ENCODE results near the gene STK32A. TPM values are rescaled to one million over a fixed set of nuclear protein-coding genes. Genes with fewer than 3 reads are reported as not detected.

The STK32A gene
- total and polyA plus RNA-seq, 9 of the 15 experiments (the other 6 are each of a cell fraction or from before 2014, with no cell fraction given): not detected

DNA sequence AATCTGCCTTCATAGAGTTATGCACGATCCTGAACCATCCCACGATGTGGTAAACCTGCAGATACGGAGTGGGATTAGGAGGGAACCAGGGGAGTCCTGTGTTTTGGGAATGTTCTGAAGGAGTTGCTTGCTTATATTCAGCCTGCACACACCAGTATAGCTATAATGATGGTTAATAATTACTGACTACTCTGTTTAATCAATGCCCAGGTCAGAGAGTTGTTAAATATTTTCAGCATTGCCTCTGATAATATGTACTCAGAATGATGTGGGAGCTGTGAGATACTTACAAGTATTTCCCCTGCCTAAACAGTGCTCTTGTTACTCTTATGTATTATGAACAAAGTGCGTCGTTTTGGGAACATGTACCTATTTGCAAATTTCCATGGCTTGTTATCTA lies 34.8 kb upstream of the STK32A start:
- H3K4me1 ChIP-seq (replicated peaks in 1 of 2; ENCODE audit: control insufficient read depth in 2 of 2, insufficient read depth in 2 of 2, low read length in 2 of 2): no peaks in the 10 kb centered on the region
- ChIA-PET POLR2A (no interaction called here), CTCF (ENCODE audit: low intra/inter-chr PET ratio) (no interaction called here)
- H3K9me1 ChIP-seq (ENCODE audit: control insufficient read depth, insufficient read depth, low read length): no peaks in the 10 kb centered on the region
- 0% methylated on average over 5 of the region's 5 CpGs for WGBS (ENCODE audit: insufficient coverage, low coverage, missing lambda C conversion rate)
- H3K27me3 ChIP-seq (ENCODE audit: control insufficient read depth in 2 of 2, insufficient read depth in 2 of 2, low read length in 2 of 2): no peaks in the 10 kb centered on the region
- H3K9me3 ChIP-seq (replicated peaks; ENCODE audit: control insufficient read depth, insufficient read depth, low read depth, low read length): no peaks in the 10 kb centered on the region
- H3K79me2 ChIP-seq (ENCODE audit: control insufficient read depth, insufficient read depth, low read length): no peaks in the 10 kb centered on the region
- no peaks in the 10 kb centered on the region for H3K36me3 ChIP-seq (ENCODE audit: control insufficient read depth, insufficient read depth, low read length)
- H3K4me3 ChIP-seq: no peak overlapping the region
- no peak for TF ChIP-seq NBN (IDR thresholded peaks at IDR 0.05; ENCODE audit: low read depth)
- no peak for TF ChIP-seq SMAD3 (CRISPR knock-in tag; conservative IDR thresholded peaks at IDR 0.05)
- TF ChIP-seq, protein P1, sequence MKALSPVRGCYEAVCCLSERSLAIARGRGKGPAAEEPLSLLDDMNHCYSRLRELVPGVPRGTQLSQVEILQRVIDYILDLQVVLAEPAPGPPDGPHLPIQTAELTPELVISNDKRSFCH (CRISPR knock-in tag; IDR thresholded peaks at IDR 0.05): no peak
- TF ChIP-seq, protein P1 (tag; IDR thresholded peaks at IDR 0.05): no peak
- no peak for TF ChIP-seq SAFB2 (IDR thresholded peaks at IDR 0.05; ENCODE audit: borderline replicate concordance, low read depth, low read length, severe bottlenecking)
- no peak for TF ChIP-seq MBD2 (IDR thresholded peaks at IDR 0.05; ENCODE audit: borderline replicate concordance, low read depth)
- no peak for TF ChIP-seq CXXC5 (CRISPR knock-in tag; IDR thresholded peaks at IDR 0.05)
- H2AFZ ChIP-seq (ENCODE audit: low read depth, low read length): no peak overlapping the region
- intact Hi-C loops (cut with micrococcal nuclease) (no loop called here), in situ Hi-C loops (cut with MboI) (no loop called here)
- DNase-seq (ENCODE audit: extremely low read depth in 1 of 4, low spot score in 3 of 4) (no peak), ATAC-seq (no peak), FAIRE-seq (no peak)
- H3K27ac ChIP-seq (ENCODE audit: extremely low read depth, low read depth, low read length): no peak overlapping the region
- BruUV-seq (replicated peaks): no TSS peak
- no peak overlapping the region for H3K9ac ChIP-seq (ENCODE audit: insufficient read depth in 1 of 2, low read depth in 2 of 2, low read length in 2 of 2)
- no peaks in the 10 kb centered on the region for H4K20me1 ChIP-seq (replicated peaks; ENCODE audit: control insufficient read depth, insufficient read depth, low read length)
- H3K4me2 ChIP-seq (ENCODE audit: insufficient read depth, low read length): no peak overlapping the region

DNA sequence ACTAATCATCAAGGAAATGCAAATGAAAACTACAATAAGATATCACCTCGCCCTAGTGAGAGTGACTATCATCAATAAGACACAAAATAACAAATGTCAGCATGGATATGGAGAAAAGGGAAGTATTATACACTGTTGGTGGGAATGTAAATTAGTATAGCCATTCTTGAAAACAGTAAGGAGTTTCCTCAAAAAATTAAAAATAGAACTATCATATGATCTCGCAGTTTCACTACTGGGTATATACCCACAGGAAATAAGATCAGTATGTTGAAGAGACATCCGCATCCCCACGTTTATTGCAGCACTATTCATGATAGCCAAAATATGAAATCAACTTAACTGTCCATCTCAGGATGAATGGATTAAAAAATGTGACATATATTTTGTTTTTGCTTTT lies 31.6 kb upstream of the STK32A start:
- Histone ChIP-seq H3K27me3 (ENCODE audit: control insufficient read depth in 2 of 2, insufficient read depth in 2 of 2, low read length in 2 of 2) (no peaks in the 10 kb centered on the region), H3K9me3 (replicated peaks; ENCODE audit: control insufficient read depth, insufficient read depth, low read depth, low read length) (no peaks in the 10 kb centered on the region), H4K20me1 (replicated peaks; ENCODE audit: control insufficient read depth, insufficient read depth, low read length) (no peaks in the 10 kb centered on the region), H3K9me1 (ENCODE audit: control insufficient read depth, insufficient read depth, low read length) (no peaks in the 10 kb centered on the region), H3K4me3 (no peak overlapping the region), H2AFZ (ENCODE audit: low read depth, low read length) (no peak overlapping the region), H3K9ac (ENCODE audit: insufficient read depth in 1 of 2, low read depth in 2 of 2, low read length in 2 of 2) (no peak overlapping the region), H3K4me1 (replicated peaks in 1 of 2; ENCODE audit: control insufficient read depth in 2 of 2, insufficient read depth in 2 of 2, low read length in 2 of 2) (no peaks in the 10 kb centered on the region), H3K79me2 (ENCODE audit: control insufficient read depth, insufficient read depth, low read length) (no peaks in the 10 kb centered on the region), H3K36me3 (ENCODE audit: control insufficient read depth, insufficient read depth, low read length) (no peaks in the 10 kb centered on the region), H3K4me2 (ENCODE audit: insufficient read depth, low read length) (no peak overlapping the region), H3K27ac (ENCODE audit: extremely low read depth, low read depth, low read length) (no peak overlapping the region)
- intact Hi-C loops (cut with micrococcal nuclease) (no loop called here), in situ Hi-C loops (cut with MboI) (no loop called here)
- no peak for ATAC-seq
- DNase-seq (ENCODE audit: extremely low read depth in 1 of 4, low spot score in 3 of 4): no peak
- 2% methylated on average over 4 of the region's 4 CpGs for WGBS (ENCODE audit: insufficient coverage, low coverage, missing lambda C conversion rate)
- POLR2A ChIA-PET: no interaction called here
- CTCF ChIA-PET (ENCODE audit: low intra/inter-chr PET ratio): no interaction called here
- no peak for FAIRE-seq
- BruUV-seq (replicated peaks): no TSS peak
- TF ChIP-seq PPARD (CRISPR knock-in tag; IDR thresholded peaks at IDR 0.05): no peak
- TF ChIP-seq, protein P2, sequence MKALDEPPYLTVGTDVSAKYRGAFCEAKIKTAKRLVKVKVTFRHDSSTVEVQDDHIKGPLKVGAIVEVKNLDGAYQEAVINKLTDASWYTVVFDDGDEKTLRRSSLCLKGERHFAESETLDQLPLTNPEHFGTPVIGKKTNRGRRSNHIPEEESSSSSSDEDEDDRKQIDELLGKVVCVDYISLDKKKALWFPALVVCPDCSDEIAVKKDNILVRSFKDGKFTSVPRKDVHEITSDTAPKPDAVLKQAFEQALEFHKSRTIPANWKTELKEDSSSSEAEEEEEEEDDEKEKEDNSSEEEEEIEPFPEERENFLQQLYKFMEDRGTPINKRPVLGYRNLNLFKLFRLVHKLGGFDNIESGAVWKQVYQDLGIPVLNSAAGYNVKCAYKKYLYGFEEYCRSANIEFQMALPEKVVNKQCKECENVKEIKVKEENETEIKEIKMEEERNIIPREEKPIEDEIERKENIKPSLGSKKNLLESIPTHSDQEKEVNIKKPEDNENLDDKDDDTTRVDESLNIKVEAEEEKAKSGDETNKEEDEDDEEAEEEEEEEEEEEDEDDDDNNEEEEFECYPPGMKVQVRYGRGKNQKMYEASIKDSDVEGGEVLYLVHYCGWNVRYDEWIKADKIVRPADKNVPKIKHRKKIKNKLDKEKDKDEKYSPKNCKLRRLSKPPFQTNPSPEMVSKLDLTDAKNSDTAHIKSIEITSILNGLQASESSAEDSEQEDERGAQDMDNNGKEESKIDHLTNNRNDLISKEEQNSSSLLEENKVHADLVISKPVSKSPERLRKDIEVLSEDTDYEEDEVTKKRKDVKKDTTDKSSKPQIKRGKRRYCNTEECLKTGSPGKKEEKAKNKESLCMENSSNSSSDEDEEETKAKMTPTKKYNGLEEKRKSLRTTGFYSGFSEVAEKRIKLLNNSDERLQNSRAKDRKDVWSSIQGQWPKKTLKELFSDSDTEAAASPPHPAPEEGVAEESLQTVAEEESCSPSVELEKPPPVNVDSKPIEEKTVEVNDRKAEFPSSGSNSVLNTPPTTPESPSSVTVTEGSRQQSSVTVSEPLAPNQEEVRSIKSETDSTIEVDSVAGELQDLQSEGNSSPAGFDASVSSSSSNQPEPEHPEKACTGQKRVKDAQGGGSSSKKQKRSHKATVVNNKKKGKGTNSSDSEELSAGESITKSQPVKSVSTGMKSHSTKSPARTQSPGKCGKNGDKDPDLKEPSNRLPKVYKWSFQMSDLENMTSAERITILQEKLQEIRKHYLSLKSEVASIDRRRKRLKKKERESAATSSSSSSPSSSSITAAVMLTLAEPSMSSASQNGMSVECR (CRISPR knock-in tag; IDR thresholded peaks at IDR 0.05): no peak
- no peak for TF ChIP-seq SMAD1 (IDR thresholded peaks at IDR 0.05; ENCODE audit: low read depth, low read length, partially characterized antibody)
- no peak for TF ChIP-seq GTF2A2 (tag; IDR thresholded peaks at IDR 0.05)
- TF ChIP-seq ZNF282 (CRISPR knock-in tag; IDR thresholded peaks at IDR 0.05): no peak
- TF ChIP-seq HEY1 (CRISPR knock-in tag; IDR thresholded peaks at IDR 0.05; ENCODE audit: borderline replicate concordance): no peak
- no peak for TF ChIP-seq PHTF2 (CRISPR knock-in tag; IDR thresholded peaks at IDR 0.05)
